IMR-90 (cell line): ENCODE measurements around the gene CFAP97D2. TPM values are rescaled to one million over a fixed set of nuclear protein-coding genes. Genes with fewer than 3 reads are reported as not detected.

Experiments used
- ATAC-seq: fragments of 200-7000 bp; cut with Tn5 transposase; 2 replicates; pipeline ENCODE4 v1.9.1; 2020; ENCODE audit warnings: low read depth, mild to moderate bottlenecking, moderate library complexity
- BruUV-seq: library from RNA; stranded (reverse); fragments of 400-500 nt; replicated peaks from 2 replicates; lab custom pipeline; 2021; lab: Mats Ljungman, UMichigan
- CTCF ChIA-PET: fragments of 300-600 bp; formaldehyde crosslinking; extraction: SDS; loops from one replicate; lab custom pipeline; 2021; ENCODE audit warnings: antibody characterized with exemption; lab: Yijun Ruan, JAX
- POLR2A ChIA-PET: fragments of 300-600 bp; sonication (Branson Sonifier 250); formaldehyde crosslinking; loops from one replicate; lab custom pipeline; 2022; ENCODE audit warnings: antibody characterized with exemption; ENCODE audit not compliant: unreplicated experiment; lab: Charles Lee
- DNase-seq: peaks from one replicate; pipeline ENCODE4 v3.0.0; 2013
- H2AFZ ChIP-seq: replicated peaks from 2 replicates; pipeline ENCODE3; 2013; ENCODE audit warnings: low read length, mild to moderate bottlenecking; ENCODE audit not compliant: poor library complexity
- H2AK5ac ChIP-seq: 2 replicates; pipeline ENCODE4 v1.6.1; 2013; ENCODE audit warnings: low read depth, low read length, inconsistent platforms
- H2AK9ac ChIP-seq: replicated peaks from 2 replicates; pipeline ENCODE3; 2013; ENCODE audit warnings: mild to moderate bottlenecking, low read depth, low read length, moderate library complexity; ENCODE audit not compliant: poor library complexity
- H2BK120ac ChIP-seq: 2 replicates; pipeline ENCODE4 v1.6.1; 2013; ENCODE audit warnings: low read depth, low read length, inconsistent platforms
- H2BK15ac ChIP-seq: 3 replicates; pipeline ENCODE4 v1.6.1; 2013; ENCODE audit warnings: low read depth, low read length, inconsistent platforms
- H2BK20ac ChIP-seq: 2 replicates; pipeline ENCODE4 v1.6.1; 2013; ENCODE audit warnings: low read depth, mild to moderate bottlenecking, inconsistent platforms, low read length, moderate library complexity
- H2BK5ac ChIP-seq: 2 replicates; pipeline ENCODE4 v1.6.1; 2013; ENCODE audit warnings: mild to moderate bottlenecking, low read depth, low read length, inconsistent platforms; ENCODE audit not compliant: poor library complexity, severe bottlenecking
- H3K14ac ChIP-seq: replicated peaks from 2 replicates; pipeline ENCODE4 v1.6.1; 2013; ENCODE audit warnings: low read depth, low read length, inconsistent platforms
- H3K18ac ChIP-seq: 2 replicates; pipeline ENCODE4 v1.6.1; 2013; ENCODE audit warnings: low read depth, low read length, control low read depth
- H3K23ac ChIP-seq: 2 replicates; pipeline ENCODE4 v1.6.1; 2013; ENCODE audit warnings: low read depth, low read length, inconsistent platforms
- H3K27ac ChIP-seq: 2 replicates; pipeline ENCODE4 v1.5.1; 2013; ENCODE audit warnings: mild to moderate bottlenecking, control low read depth, low read length; ENCODE audit not compliant: insufficient read depth
- H3K27me3 ChIP-seq: 2 replicates; pipeline ENCODE4 v1.6.1; 2013; ENCODE audit warnings: low read length; ENCODE audit not compliant: control insufficient read depth, insufficient read depth
- H3K36me3 ChIP-seq: 2 replicates; pipeline ENCODE4 v1.6.1; 2013; ENCODE audit warnings: low read length, mixed read lengths; ENCODE audit not compliant: control insufficient read depth, insufficient read depth
- H3K4ac ChIP-seq: 2 replicates; pipeline ENCODE4 v1.6.1; 2013; ENCODE audit warnings: low read depth, low read length, inconsistent platforms
- H3K4me1 ChIP-seq: 2 replicates; pipeline ENCODE4 v1.6.1; 2013; ENCODE audit warnings: low read length, mixed read lengths; ENCODE audit not compliant: control insufficient read depth, insufficient read depth
- H3K4me2 ChIP-seq: 2 replicates; pipeline ENCODE4 v1.6.1; 2013; ENCODE audit warnings: low read depth, mild to moderate bottlenecking, control low read depth, low read length, moderate library complexity
- H3K4me3 ChIP-seq: 2 replicates; pipeline ENCODE4 v1.5.1; 2013; ENCODE audit warnings: low read depth, mild to moderate bottlenecking, control low read depth, low read length, moderate library complexity; ENCODE audit not compliant: insufficient read depth
- H3K56ac ChIP-seq: 2 replicates; pipeline ENCODE4 v1.6.1; 2013; ENCODE audit warnings: low read length, inconsistent platforms; ENCODE audit not compliant: insufficient read depth; ENCODE audit errors: extremely low read depth
- H3K79me1 ChIP-seq, 2 experiments: 2 replicates each; pipeline ENCODE4 v1.6.1; 2013; ENCODE audit warnings: low read length in 2 of 2, inconsistent platforms in 1 of 2, low read depth in 1 of 2
- H3K9ac ChIP-seq: 2 replicates; pipeline ENCODE4 v1.6.1; 2013; ENCODE audit warnings: low read depth, low read length, control low read depth
- H3K9me1 ChIP-seq: 2 replicates; pipeline ENCODE4 v1.6.1; 2013; ENCODE audit warnings: low read length, inconsistent platforms; ENCODE audit not compliant: insufficient read depth
- H3K9me3 ChIP-seq: 2 replicates; pipeline ENCODE4 v1.6.1; 2013; ENCODE audit warnings: low read length; ENCODE audit not compliant: control insufficient read depth, insufficient read depth
- H4K20me1 ChIP-seq: 2 replicates; pipeline ENCODE4 v1.6.1; 2013; ENCODE audit warnings: low read length, inconsistent platforms; ENCODE audit not compliant: insufficient read depth
- H4K5ac ChIP-seq: 2 replicates; pipeline ENCODE4 v1.6.1; 2013; ENCODE audit warnings: mild to moderate bottlenecking, low read depth, low read length, control low read depth
- H4K8ac ChIP-seq, 2 experiments: 2 replicates each; pipeline ENCODE4 v1.6.1; 2013; ENCODE audit warnings: low read depth in 2 of 2, low read length in 2 of 2, control low read depth in 1 of 2, inconsistent platforms in 1 of 2
- H4K91ac ChIP-seq: 2 replicates; pipeline ENCODE4 v1.6.1; 2013; ENCODE audit warnings: low read depth, low read length, inconsistent platforms; ENCODE audit not compliant: insufficient read depth
- MAFK ChIP-seq: IDR thresholded peaks from 2 replicates; pipeline ENCODE4 v1.6.1; 2012; ENCODE audit warnings: low read depth, low read length, improper control_type of control experiment
- WGBS, 2 experiments: methylation state at CpG; one replicate each; pipeline versions ENCODE4 v1.1.5 to v1.1.7; 2013; ENCODE audit warnings: missing lambda C conversion rate in 2 of 2; ENCODE audit not compliant: insufficient read length in 1 of 2; ENCODE audit errors: extremely low coverage in 2 of 2; 5-methylcytosine and 5-hydroxymethylcytosine counted together
- dilution Hi-C: fragments of 300-500 bp; cut with HindIII; formaldehyde crosslinking; loops from one replicate; pipeline ENCODE4 v1.14.3; 2018; ENCODE audit warnings: low sequenced_read_pairs; ENCODE audit not compliant: unreplicated experiment
- in situ Hi-C: fragments of 300-500 bp; cut with MboI; formaldehyde crosslinking; loops from 3 replicates; pipeline ENCODE4 v1.14.3; 2019; ENCODE audit warnings: low sequenced_read_pairs, inconsistent platforms, mixed read lengths
- intact Hi-C: fragments of 100-400 bp; cut with micrococcal nuclease; formaldehyde crosslinking; loops from 2 replicates; pipeline ENCODE4 v1.10.0; 2022
- polyA plus RNA-seq, 3 experiments: library from polyadenylated mRNA; depleted of rRNA; stranded (reverse); fragments of >200 nt; gene quantifications; 2 replicates each; pipeline ENCODE4 v1.2.3, GENCODE V29; 2012; ENCODE audit warnings: low replicate concordance in 1 of 3
- total RNA-seq: library from RNA; depleted of rRNA; stranded (reverse); fragments of >200 nt; gene quantifications from 2 replicates; pipeline ENCODE4 v1.2.3, GENCODE V29; 2012

CFAP97D2 gene
- total and polyA plus RNA-seq, 2 of the 4 experiments (the other 2 are of a cell fraction): not detected

DNA sequence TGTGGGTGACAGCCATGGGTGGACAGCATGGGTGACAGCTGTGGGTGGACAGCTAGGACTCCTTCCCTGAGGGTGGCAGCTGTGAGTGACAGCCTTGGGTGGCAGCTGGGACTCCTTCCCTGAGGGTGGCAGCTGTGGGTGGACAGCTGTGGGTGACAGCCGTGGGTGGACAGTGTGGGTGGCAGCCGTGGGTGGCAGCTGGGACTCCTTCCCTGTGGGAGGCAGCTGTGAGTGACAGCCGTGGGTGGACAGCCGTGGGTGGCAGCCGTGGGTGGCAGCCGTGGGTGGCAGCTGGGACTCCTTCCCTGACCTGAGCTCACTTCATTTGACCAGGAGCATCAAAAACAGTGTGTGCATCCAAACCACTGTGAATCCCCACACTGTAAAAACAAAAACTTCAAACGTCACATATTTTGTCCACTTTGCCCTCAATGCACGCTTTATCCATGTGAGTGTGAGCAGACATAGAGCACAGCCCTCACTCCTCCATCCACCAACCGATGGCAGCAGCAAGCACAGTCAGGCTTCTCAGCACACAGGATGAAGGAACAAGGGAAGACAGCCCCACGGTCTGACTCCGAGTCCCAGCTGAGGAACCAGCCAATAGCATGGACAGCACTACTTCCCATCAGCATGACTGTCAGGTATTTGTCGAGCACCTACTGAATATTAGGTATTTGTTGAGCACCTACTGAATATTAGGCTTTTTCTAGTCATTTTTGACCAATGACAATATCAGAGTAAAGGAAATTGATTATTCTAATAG, 1.6 kb upstream of the CFAP97D2 start:
- ATAC-seq (0 out of 2 replicates have a peak, but pooled peaks have one; percentile 32), DNase-seq (no peak)
- no TSS peak for BruUV-seq
- ChIA-PET POLR2A (no interaction called here), CTCF (no interaction called here)
- Histone ChIP-seq H3K27me3 (peaks cover 35% of the 10 kb centered on the region), H3K4me3 (no peak overlapping the region), H3K4ac (no peak overlapping the region), H3K18ac (no peak overlapping the region), H3K23ac (no peak overlapping the region), H2AFZ (no peak overlapping the region), H3K9me3 (peaks cover 4% of the 10 kb centered on the region; the same call in 1 of the 2 replicates), H2BK120ac (no peak overlapping the region), H3K4me1 (peaks cover 5% of the 10 kb centered on the region; the same call in 1 of the 2 replicates), H3K4me2 (no peak overlapping the region), H4K91ac (no peak overlapping the region), H2AK5ac (no peak overlapping the region), H2BK20ac (no peak overlapping the region), H3K27ac (no peak overlapping the region), H3K36me3 (no peaks in the 10 kb centered on the region), H3K79me1 (no peaks in the 10 kb centered on the region), H3K9ac (no peak overlapping the region), H3K14ac (no peak overlapping the region), H2BK5ac (no peak overlapping the region), H3K9me1 (peaks cover 2% of the 10 kb centered on the region; the same call in 1 of the 2 replicates), H4K5ac (no peak overlapping the region), H4K8ac (no peak overlapping the region), H2BK15ac (no peak overlapping the region), H2AK9ac (no peak overlapping the region), H4K20me1 (no peaks in the 10 kb centered on the region), H3K56ac (no peak overlapping the region)
- intact Hi-C loops: no loop called here
- dilution Hi-C loops: no loop called here
- 41% methylated on average over 7 of the region's 12 CpGs; no CpG with 5 or more reads in 1 of the 2 experiments for WGBS, 2 experiments
- TF ChIP-seq MAFK: no peak
- in situ Hi-C loops: no loop called here
